ENCODE measurements around the gene DSTN.

DSTN gene

GRCh38 chr20:17645546-17646208 is 75.8 kb downstream of the DSTN start:
- no peak for FAIRE-seq
- TF ChIP-seq POLR2A (IDR thresholded peaks at IDR 0.05; ENCODE audit: low read depth, low read length) (no peak), POLR2AphosphoS5 (IDR thresholded peaks at IDR 0.05; ENCODE audit: low read depth, low read length) (no peak)
- no peak for DNase-seq (ENCODE audit: insufficient read length)

GRCh38 chr20:17646209-17646960 is 76.5 kb downstream of the DSTN start:
- FAIRE-seq, result no peak
- no peak for DNase-seq (ENCODE audit: insufficient read length)
- TF ChIP-seq TAF1 (IDR thresholded peaks at IDR 0.05; ENCODE audit: borderline replicate concordance, low read depth, low read length) (no peak), POLR2A (IDR thresholded peaks at IDR 0.05; ENCODE audit: low read depth, low read length) (no peak), POLR2AphosphoS5 (IDR thresholded peaks at IDR 0.05; ENCODE audit: low read depth, low read length) (no peak)

GRCh38 chr20:17646961-17647301 is 77.1 kb downstream of the DSTN start:
- FAIRE-seq (no peak), DNase-seq (ENCODE audit: insufficient read length) (no peak)

GRCh38 chr20:17647391-17648314 is 77.8 kb downstream of the DSTN start:
- no peak for DNase-seq (ENCODE audit: insufficient read length)
- no peak for FAIRE-seq
- TF ChIP-seq POLR2AphosphoS5 (IDR thresholded peaks at IDR 0.05; ENCODE audit: low read depth, low read length) (no peak), TAF1 (IDR thresholded peaks at IDR 0.05; ENCODE audit: borderline replicate concordance, low read depth, low read length) (no peak), POLR2A (IDR thresholded peaks at IDR 0.05; ENCODE audit: low read depth, low read length) (no peak)

More at GRCh38 chr20:17646961-17647301, 77.1 kb downstream of the DSTN start:
- TF ChIP-seq POLR2A (IDR thresholded peaks at IDR 0.05; ENCODE audit: low read depth, low read length) (no peak), POLR2AphosphoS5 (IDR thresholded peaks at IDR 0.05; ENCODE audit: low read depth, low read length) (no peak), TAF1 (IDR thresholded peaks at IDR 0.05; ENCODE audit: borderline replicate concordance, low read depth, low read length) (no peak)

- no peak for DNase-seq (ENCODE audit: insufficient read length)
- TF ChIP-seq POLR2AphosphoS5 (IDR thresholded peaks at IDR 0.05; ENCODE audit: low read depth, low read length) (no peak), POLR2A (IDR thresholded peaks at IDR 0.05; ENCODE audit: low read depth, low read length) (no peak), TAF1 (IDR thresholded peaks at IDR 0.05; ENCODE audit: borderline replicate concordance, low read depth, low read length) (no peak)
- FAIRE-seq, result no peak
These were observed 78.4 kb downstream of the DSTN start for GRCh38 chr20:17648315-17648646.

- no peak for DNase-seq (ENCODE audit: insufficient read length)
These were observed 79.2 kb downstream of the DSTN start for GRCh38 chr20:17648791-17649730.

GRCh38 chr20:17650301-17651128 is 80.6 kb downstream of the DSTN start:
- TF ChIP-seq POLR2A (IDR thresholded peaks at IDR 0.05; ENCODE audit: low read depth, low read length), result no peak
- no peak for TF ChIP-seq TAF1 (IDR thresholded peaks at IDR 0.05; ENCODE audit: borderline replicate concordance, low read depth, low read length)
- TF ChIP-seq POLR2AphosphoS5 (IDR thresholded peaks at IDR 0.05; ENCODE audit: low read depth, low read length), result no peak
- DNase-seq (ENCODE audit: insufficient read length), result no peak
- no peak for FAIRE-seq

More at GRCh38 chr20:17648791-17649730, 79.2 kb downstream of the DSTN start:
- no peak for FAIRE-seq
- no peak for TF ChIP-seq POLR2AphosphoS5 (IDR thresholded peaks at IDR 0.05; ENCODE audit: low read depth, low read length)
- TF ChIP-seq TAF1 (IDR thresholded peaks at IDR 0.05; ENCODE audit: borderline replicate concordance, low read depth, low read length), result no peak
- no peak for TF ChIP-seq POLR2A (IDR thresholded peaks at IDR 0.05; ENCODE audit: low read depth, low read length)

- TF ChIP-seq POLR2AphosphoS5 (IDR thresholded peaks at IDR 0.05; ENCODE audit: low read depth, low read length), result no peak
- TF ChIP-seq TAF1 (IDR thresholded peaks at IDR 0.05; ENCODE audit: borderline replicate concordance, low read depth, low read length), result no peak
- TF ChIP-seq POLR2A (IDR thresholded peaks at IDR 0.05; ENCODE audit: low read depth, low read length), result no peak
- no peak for FAIRE-seq
- no peak for DNase-seq (ENCODE audit: insufficient read length)
These were observed 81.4 kb downstream of the DSTN start for GRCh38 chr20:17651129-17651759.

- TF ChIP-seq POLR2A (IDR thresholded peaks at IDR 0.05; ENCODE audit: low read depth, low read length) (no peak), TAF1 (IDR thresholded peaks at IDR 0.05; ENCODE audit: borderline replicate concordance, low read depth, low read length) (no peak), POLR2AphosphoS5 (IDR thresholded peaks at IDR 0.05; ENCODE audit: low read depth, low read length) (no peak; the same call in 1 of the 2 replicates)
- FAIRE-seq, result no peak
- no peak for DNase-seq (ENCODE audit: insufficient read length)
These were observed 82.0 kb downstream of the DSTN start for GRCh38 chr20:17651760-17652388.
